ENCODE results near the gene ADIPOR2. TPM values are rescaled to one million over a fixed set of nuclear protein-coding genes. Genes with fewer than 3 reads are reported as not detected.

ADIPOR2 gene
- 10 to 100 TPM; 41.7 to 47.7 (median 46.7) TPM for polyA plus RNA-seq (ENCODE audit: insufficient read length in 4 of 4)

- peak; percentile 84 to 94 (median 88) for DNase-seq (ENCODE audit: low read depth in 4 of 4, low spot score in 2 of 4)
Observed at GRCh38 chr12:1690578-1691122, at the start of gene ADIPOR2. ADIPOR2 (plus strand) TSS chr12:1691070; CDS start chr12:1754344, 63,274 bp downstream.

GRCh38 chr12:1642513-1642912, 48.4 kb upstream of the ADIPOR2 start:
- no peak for DNase-seq (ENCODE audit: low read depth in 4 of 4, low spot score in 2 of 4)

- DNase-seq (ENCODE audit: low read depth in 4 of 4, low spot score in 2 of 4): no peak
Observed at GRCh38 chr12:1643043-1643442, 47.8 kb upstream of the ADIPOR2 start.

GRCh38 chr12:1643905-1644533, 46.9 kb upstream of the ADIPOR2 start:
- no peak for DNase-seq (ENCODE audit: low read depth in 4 of 4, low spot score in 2 of 4)

- DNase-seq (ENCODE audit: low read depth in 4 of 4, low spot score in 2 of 4): no peak
Observed at GRCh38 chr12:1644534-1645438, 46.1 kb upstream of the ADIPOR2 start.

- no peak for DNase-seq (ENCODE audit: low read depth in 4 of 4, low spot score in 2 of 4)
Observed at GRCh38 chr12:1645819-1646218, 45.1 kb upstream of the ADIPOR2 start.

GRCh38 chr12:1646569-1647284, 44.1 kb upstream of the ADIPOR2 start:
- no peak for DNase-seq (ENCODE audit: low read depth in 4 of 4, low spot score in 2 of 4)

GRCh38 chr12:1647285-1647669, 43.6 kb upstream of the ADIPOR2 start:
- no peak for DNase-seq (ENCODE audit: low read depth in 4 of 4, low spot score in 2 of 4)

GRCh38 chr12:1650260-1650977, 40.5 kb upstream of the ADIPOR2 start:
- no peak for DNase-seq (ENCODE audit: low read depth in 4 of 4, low spot score in 2 of 4)

GRCh38 chr12:1650978-1651361, 39.9 kb upstream of the ADIPOR2 start:
- no peak for DNase-seq (ENCODE audit: low read depth in 4 of 4, low spot score in 2 of 4)

GRCh38 chr12:1651946-1652345, 38.9 kb upstream of the ADIPOR2 start:
- DNase-seq (ENCODE audit: low read depth in 4 of 4, low spot score in 2 of 4): no peak

GRCh38 chr12:1655225-1655788, 35.6 kb upstream of the ADIPOR2 start:
- DNase-seq (ENCODE audit: low read depth in 4 of 4, low spot score in 2 of 4): no peak

GRCh38 chr12:1656902-1657301, 34.0 kb upstream of the ADIPOR2 start:
- no peak for DNase-seq (ENCODE audit: low read depth in 4 of 4, low spot score in 2 of 4)

GRCh38 chr12:1657688-1658087, 33.2 kb upstream of the ADIPOR2 start:
- no peak for DNase-seq (ENCODE audit: low read depth in 4 of 4, low spot score in 2 of 4)

GRCh38 chr12:1660304-1661187, 30.3 kb upstream of the ADIPOR2 start:
- DNase-seq (ENCODE audit: low read depth in 4 of 4, low spot score in 2 of 4): no peak

GRCh38 chr12:1661553-1662335, 29.1 kb upstream of the ADIPOR2 start:
- DNase-seq (ENCODE audit: low read depth in 4 of 4, low spot score in 2 of 4): peak in 2 of 4 donors; percentile 55

GRCh38 chr12:1662761-1663439, 28.0 kb upstream of the ADIPOR2 start:
- DNase-seq (ENCODE audit: low read depth in 4 of 4, low spot score in 2 of 4): peak in 1 of 4 donors; percentile 37

Data from left renal cortex interstitium (tissue), 4 donors.